GM21717 (cell line): ENCODE data around the gene PBX1.

Experiments
- ATAC-seq: cut with Tn5 transposase; IDR thresholded peaks from one replicate; pipeline ENCODE4 v1.9.1; 2021; ENCODE audit warnings: mild to moderate bottlenecking, moderate library complexity; ENCODE audit not compliant: unreplicated experiment

The PBX1 gene

GRCh38 chr1:164713456-164714207 is 154.6 kb downstream of the PBX1 start:
- no peak for ATAC-seq

DNA sequence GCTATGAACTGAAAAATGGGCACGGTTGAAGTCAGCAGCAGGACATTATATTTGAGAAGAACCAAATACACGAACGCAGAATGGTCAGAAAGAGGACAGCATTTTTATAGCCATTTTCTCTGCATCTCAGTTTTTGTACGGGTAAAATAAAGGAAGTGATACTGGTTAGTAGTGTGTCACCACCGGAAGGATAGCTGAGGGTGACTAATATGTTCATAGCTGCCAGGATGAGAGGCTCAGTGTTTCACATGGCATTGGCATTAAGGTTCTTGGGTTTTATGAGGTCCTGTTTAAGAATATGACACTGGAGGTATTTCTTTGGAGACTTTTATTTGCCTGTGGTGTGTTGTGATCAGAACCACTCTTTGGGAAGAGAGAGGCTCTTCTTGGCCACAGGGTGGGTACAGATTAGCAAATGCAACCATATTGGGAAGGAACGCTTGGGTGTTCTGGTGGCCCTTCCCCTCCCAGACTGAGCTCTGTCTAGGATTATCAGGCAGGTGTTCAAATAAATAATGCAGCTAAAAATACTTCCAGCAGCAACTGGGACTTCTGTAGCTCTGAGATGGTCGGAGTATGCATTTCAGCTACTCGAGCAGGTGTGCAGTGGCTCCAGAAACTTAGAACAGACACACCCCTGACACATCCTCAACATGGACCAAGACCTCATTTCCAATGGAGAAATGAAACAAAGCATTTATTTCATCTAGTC is 158.2 kb downstream of the PBX1 start:
- peak; percentile 84 for ATAC-seq

DNA sequence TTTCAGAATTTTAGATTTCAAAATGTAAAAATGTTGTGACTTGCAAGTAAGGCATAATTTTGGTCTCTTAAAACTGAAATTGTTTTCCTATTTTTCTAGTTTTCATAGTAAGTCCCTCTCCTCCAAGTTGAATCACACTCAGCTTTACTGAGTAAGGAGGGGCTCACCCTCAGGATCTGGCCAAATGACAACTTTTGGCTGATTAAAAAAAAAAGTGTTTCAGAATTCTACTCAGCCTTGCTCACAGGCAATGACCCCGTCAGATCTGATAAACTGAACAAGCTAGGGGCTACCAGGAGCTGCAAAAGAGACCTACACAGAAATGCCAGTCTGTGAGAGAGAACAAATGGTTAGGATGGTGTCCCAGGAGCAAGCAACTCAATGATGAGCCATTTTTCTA is 159.8 kb downstream of the PBX1 start:
- no peak for ATAC-seq

GRCh38 chr1:164719676-164720439 is 160.9 kb downstream of the PBX1 start:
- no peak for ATAC-seq

GRCh38 chr1:164720440-164721227 is 161.7 kb downstream of the PBX1 start:
- no peak for ATAC-seq

DNA sequence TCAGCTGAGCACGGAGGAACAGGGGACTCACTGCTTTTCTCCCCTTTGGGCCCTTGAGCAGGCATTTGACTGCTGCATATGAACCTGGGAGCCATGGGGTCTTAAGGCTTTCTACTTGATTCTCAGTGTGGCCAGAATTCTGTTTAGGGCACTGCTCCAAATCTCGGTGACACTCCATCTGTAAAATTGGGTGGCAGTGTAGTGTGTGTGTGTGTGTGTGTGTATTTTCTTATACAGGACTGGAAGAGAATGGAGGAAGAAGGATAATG is 162.2 kb downstream of the PBX1 start:
- ATAC-seq: no peak

DNA sequence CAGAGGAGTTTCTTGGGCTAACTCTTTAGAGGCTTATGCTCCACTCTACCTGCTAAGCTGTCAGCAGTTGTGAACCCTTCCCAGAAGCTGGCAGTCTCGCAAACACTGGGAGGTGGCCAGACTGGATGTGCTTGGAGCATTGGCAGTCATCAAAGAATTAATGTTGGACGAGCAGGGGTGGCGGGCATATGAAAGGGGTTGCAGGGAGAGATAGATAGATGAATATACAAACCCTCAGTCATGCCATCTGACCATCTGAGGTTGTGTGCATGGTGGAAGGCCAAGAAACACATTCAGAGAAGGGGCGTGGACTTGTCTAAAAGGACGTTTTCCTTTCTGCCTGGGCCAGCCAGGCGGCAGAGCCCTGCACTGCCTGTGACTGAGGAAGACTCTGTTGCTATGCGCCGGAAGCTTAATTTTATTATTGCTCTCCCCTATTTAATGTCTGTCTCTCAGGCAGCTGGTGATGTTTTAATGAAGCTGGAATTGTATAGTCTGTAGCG is 164.4 kb downstream of the PBX1 start:
- no peak for ATAC-seq

DNA sequence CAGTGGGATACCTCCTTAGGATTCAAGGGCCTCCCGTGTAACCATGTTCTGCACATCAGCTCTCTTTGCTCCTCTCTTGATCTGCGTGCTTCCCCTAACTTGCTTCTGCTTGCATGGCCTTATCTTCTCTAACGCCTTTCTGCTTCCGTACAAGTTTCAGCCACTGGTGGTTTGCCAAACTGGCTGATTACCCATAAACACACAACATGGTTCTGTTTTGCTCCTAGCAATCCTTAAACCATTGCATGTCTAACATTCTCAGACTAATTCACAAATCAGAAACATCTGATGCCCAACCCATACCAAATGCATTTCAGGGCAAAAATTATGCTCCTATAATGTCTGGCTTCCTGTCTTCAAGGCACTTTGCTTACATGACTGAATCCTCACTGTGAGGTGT is 166.4 kb downstream of the PBX1 start:
- no peak for ATAC-seq

DNA sequence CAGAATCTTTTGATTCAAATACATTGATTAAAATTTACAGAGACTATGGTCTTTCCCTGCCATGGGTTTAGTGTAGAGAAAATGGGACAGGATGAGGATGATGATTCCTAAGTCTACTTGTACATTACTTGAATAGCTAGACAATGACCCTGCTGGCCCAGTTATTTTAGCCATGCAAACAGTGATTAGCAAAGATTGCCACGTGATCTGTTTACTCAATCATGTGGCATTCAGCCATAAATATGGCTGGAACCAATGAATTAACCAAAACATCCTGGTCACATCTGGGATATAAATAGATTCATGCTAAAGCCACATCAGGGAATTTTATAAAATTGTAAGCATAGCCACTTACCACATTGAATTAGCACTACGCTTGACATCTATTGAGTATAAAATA is 167.3 kb downstream of the PBX1 start:
- no peak for ATAC-seq

- ATAC-seq: no peak
These were observed 169.7 kb downstream of the PBX1 start for GRCh38 chr1:164728719-164729118.

DNA sequence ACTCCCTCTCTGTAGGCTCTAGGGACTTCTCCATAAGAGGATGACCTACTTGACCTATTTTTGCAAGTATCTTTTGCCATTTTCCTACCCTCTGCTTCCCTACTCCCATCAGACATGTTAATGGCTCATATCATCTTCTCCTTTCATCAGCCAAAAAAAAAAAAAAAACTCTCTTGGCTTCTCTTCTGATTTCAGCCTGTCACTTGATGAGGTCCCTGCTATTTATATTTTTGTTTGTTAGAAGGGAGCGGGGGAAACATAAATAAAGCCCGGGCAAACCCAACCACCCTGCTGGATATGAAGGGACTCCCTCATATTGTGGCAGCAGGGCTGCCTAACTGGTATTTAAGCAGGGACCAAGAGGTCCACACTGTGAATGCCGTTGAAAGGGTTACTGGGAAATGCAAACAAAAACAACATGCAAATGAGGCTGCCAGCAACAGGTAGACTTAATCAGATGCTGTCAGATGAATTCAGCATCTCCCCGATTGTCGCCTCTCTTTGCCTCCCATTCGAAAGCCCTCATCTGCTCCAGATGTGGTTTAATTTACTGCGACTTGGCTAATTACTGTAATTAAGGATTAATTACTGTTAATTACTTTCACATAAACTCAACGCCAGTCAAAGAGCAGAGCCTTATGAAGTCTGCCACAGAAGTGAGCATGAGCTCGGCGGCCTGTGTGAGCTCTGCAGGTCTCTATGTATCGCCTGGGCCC is 172.3 kb downstream of the PBX1 start:
- ATAC-seq: no peak

GRCh38 chr1:164733070-164733469 is 174.1 kb downstream of the PBX1 start:
- ATAC-seq: no peak

GRCh38 chr1:164733734-164734133 is 174.8 kb downstream of the PBX1 start:
- no peak for ATAC-seq

DNA sequence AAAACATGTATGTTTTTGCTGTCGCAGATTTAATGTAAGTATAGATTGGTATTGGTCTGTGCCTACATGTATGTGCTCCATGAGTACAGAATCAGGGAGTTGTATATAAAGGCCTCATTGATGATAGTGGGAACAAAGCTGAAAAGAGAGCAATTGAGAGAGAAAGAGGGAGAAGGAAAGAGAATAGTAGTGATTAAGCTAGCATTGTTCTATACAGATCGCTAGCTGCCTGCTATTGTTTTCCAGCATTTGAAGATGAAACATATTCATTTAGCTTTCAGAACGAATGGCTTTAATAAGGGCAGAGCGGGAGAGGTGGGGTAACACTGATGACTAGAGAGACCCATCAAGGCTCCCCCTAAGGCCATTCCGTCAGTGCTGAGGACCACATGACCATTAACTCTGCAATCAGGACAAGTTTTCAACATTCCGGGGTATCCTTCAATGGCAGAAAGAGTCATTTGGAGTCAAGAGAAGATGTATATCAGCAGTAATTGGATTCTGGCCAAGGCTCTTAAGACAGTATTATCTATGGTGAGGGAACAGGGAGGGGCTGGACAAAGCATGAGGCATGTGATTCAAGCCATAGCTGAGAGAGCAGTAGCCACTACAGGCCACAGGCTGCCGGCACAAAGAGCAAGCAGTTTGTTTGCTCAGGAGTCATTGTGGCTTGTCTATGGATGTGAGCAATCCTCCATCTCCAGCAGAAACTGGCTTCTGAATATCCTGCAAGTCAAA is 176.5 kb downstream of the PBX1 start:
- no peak for ATAC-seq

- ATAC-seq: no peak
These were observed 177.2 kb downstream of the PBX1 start for GRCh38 chr1:164736137-164736536.

- no peak for ATAC-seq
These were observed 180.2 kb downstream of the PBX1 start for GRCh38 chr1:164739189-164739588.

GRCh38 chr1:164740000-164740526 is 181.1 kb downstream of the PBX1 start:
- no peak for ATAC-seq

GRCh38 chr1:164742745-164743144 is 183.8 kb downstream of the PBX1 start:
- no peak for ATAC-seq

- ATAC-seq: no peak
These were observed 185.0 kb downstream of the PBX1 start for GRCh38 chr1:164743976-164744375.
